Tracheal epithelial cell (primary cell): ENCODE data around the gene SLC35A3. TPM values are rescaled to one million over a fixed set of nuclear protein-coding genes. Genes with fewer than 3 reads are reported as not detected.

Experiments
- total RNA-seq: library from RNA; depleted of rRNA; stranded (reverse); fragments of >200 nt; gene quantifications from 2 replicates; pipeline ENCODE4 v1.2.1, GENCODE V29; 2014

SLC35A3 gene
- total RNA-seq, result 27.7 and 33.2 TPM in 2 replicates

DNA sequence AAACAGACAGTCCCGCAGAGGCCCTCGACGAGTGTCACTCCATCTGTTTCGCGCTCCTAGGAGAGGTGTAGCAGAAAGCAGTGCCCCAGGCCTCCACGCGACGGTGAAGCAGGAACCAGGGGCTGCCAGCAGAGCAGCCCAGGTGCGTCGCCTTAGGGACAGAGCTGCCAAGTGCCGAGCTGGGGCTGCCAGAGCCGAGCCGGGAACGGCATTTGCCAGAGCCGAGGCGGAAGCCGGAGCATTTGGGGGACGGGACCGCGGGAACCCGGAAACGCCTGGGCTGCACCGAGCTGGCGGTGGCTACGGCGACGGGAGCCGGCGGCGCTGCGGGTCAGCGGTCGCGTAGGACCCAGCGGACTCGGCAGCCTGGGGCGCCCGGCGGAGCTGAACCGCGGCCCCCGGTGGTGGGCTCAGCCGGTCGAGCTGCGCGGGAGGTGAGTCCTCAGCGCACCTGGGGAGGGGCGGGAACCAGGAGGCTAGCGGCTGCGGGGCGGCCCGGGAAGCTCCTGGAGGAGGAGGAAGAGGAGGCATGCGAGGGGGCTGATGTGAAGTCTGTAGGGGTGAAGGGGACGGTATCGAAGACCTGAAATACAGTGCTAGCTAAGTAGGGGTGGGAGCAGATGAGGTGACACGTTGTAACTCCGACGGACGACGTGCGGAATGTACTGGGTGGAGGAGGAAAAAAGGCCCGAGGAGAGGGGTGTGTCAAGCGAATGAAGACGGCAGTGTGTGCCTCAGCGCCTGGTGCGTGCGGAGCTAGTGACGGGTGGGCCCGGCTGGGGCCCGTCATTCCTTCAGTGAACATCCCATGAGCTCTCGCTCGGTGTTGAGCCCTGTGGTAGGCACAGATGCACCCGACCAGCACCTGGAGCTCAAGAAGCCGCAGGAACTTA lies at the start of gene SLC35A3:
TSS of gene SLC35A3 (plus strand) at position 268 of the 893 bp plus-strand sequence. CDS start 23,559 bp downstream, outside the sequence.

Other genes starting within 250 kb of the SLC35A3 start
- gene FRRS1, start 203.4 kb upstream of the SLC35A3 start, total RNA-seq, result 25.8 and 49.2 TPM in 2 replicates
- 8.1 and 9.9 TPM in 2 replicates for gene AGL, start 119.6 kb upstream of the SLC35A3 start, total RNA-seq
- gene SASS6, start 162.9 kb downstream of the SLC35A3 start, total RNA-seq, result 1.3 and 1.4 TPM in 2 replicates
- gene TRMT13, start 163.2 kb downstream of the SLC35A3 start, total RNA-seq, result 4.8 and 7.5 TPM in 2 replicates
- 0.43 TPM in 1 of 2 replicates, not detected in the other for gene LRRC39, start 208.3 kb downstream of the SLC35A3 start, total RNA-seq